ENCODE data around the gene NTN1. TPM values are rescaled to one million over a fixed set of nuclear protein-coding genes. Genes with fewer than 3 reads are reported as not detected.

The NTN1 gene
- polyA plus RNA-seq, 1 donor from 2014 or later = 16.2 TPM

GRCh38 chr17:9188367-9188766 is 167.1 kb downstream of the NTN1 start:
- no peaks in the 10 kb centered on the region for H4K20me1 ChIP-seq (ENCODE audit: insufficient read depth)
- no peaks in the 10 kb centered on the region for H3K9me3 ChIP-seq (ENCODE audit: low read length)
- H3K9me2 ChIP-seq (ENCODE audit: insufficient read depth, low read length) = no peaks in the 10 kb centered on the region
- H3K27ac ChIP-seq (ENCODE audit: low read length) = no peak overlapping the region
- H2AFZ ChIP-seq (ENCODE audit: low read depth, low read length) = no peak overlapping the region
- H3K9ac ChIP-seq (ENCODE audit: low read length) = no peak overlapping the region
- H3K4me2 ChIP-seq (ENCODE audit: low read length) = no peak overlapping the region
- no peak for TF ChIP-seq TAF1 (IDR thresholded peaks at IDR 0.05; ENCODE audit: low read depth)
- TF ChIP-seq RAD21 (conservative IDR thresholded peaks at IDR 0.05) = no peak
- no peak for TF ChIP-seq EP300 (conservative IDR thresholded peaks at IDR 0.05; ENCODE audit: poor library complexity, severe bottlenecking)
- TF ChIP-seq POLR2AphosphoS5 (IDR thresholded peaks at IDR 0.05) = no peak
- no peak for TF ChIP-seq EZH2 (IDR thresholded peaks at IDR 0.05; ENCODE audit: borderline replicate concordance, insufficient read depth, low read length, poor library complexity, severe bottlenecking)
- TF ChIP-seq SMC3 (conservative IDR thresholded peaks at IDR 0.05; ENCODE audit: poor library complexity) = no peak
- TF ChIP-seq CTCF (IDR thresholded peaks at IDR 0.05; ENCODE audit: poor library complexity, severe bottlenecking) = no peak
- no peak for TF ChIP-seq MXI1 (conservative IDR thresholded peaks at IDR 0.05; ENCODE audit: poor library complexity, severe bottlenecking)
- no peak for TF ChIP-seq REST (IDR thresholded peaks at IDR 0.05; ENCODE audit: borderline replicate concordance)
- H3K4me3 ChIP-seq (ENCODE audit: low read length) = no peak overlapping the region
- no peaks in the 10 kb centered on the region for H3K79me2 ChIP-seq (replicated peaks; ENCODE audit: insufficient read depth, low read length)
- no peaks in the 10 kb centered on the region for H3K27me3 ChIP-seq (ENCODE audit: insufficient read depth, low read depth, low read length)
- no peaks in the 10 kb centered on the region for H3K36me3 ChIP-seq (ENCODE audit: insufficient read depth, low read length)
- H3F3A ChIP-seq (ENCODE audit: insufficient read depth, low read length, poor library complexity, severe bottlenecking) = no peaks in the 10 kb centered on the region

DNA sequence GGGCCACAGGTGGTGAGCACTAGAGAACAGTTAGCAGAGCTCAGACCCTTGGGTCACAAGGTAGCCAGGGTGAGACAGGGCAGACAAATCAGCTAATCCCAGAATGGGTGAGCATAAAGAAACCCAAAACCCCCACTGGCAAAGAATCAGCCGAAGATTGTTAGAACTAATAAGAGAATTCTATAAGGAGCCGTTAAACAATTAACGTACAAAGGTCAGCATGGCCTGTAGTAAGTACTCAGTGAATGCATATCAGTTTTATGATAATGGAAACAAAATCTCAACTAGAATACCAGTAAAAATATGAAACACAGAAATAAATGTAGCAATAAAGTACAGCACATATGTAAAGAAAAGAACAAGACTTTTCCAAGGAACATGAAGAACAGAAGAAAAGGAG is 168.6 kb downstream of the NTN1 start:
- no peaks in the 10 kb centered on the region for H4K20me1 ChIP-seq (ENCODE audit: insufficient read depth)
- H3K9ac ChIP-seq (ENCODE audit: low read length) = no peak overlapping the region
- no peaks in the 10 kb centered on the region for H3K27me3 ChIP-seq (ENCODE audit: insufficient read depth, low read depth, low read length)
- no peaks in the 10 kb centered on the region for H3K9me2 ChIP-seq (ENCODE audit: insufficient read depth, low read length)
- no peak overlapping the region for H3K27ac ChIP-seq (ENCODE audit: low read length)
- no peak overlapping the region for H3K4me3 ChIP-seq (ENCODE audit: low read length)
- H3K4me2 ChIP-seq (ENCODE audit: low read length) = no peak overlapping the region
- no peak for TF ChIP-seq MXI1 (conservative IDR thresholded peaks at IDR 0.05; ENCODE audit: poor library complexity, severe bottlenecking)
- TF ChIP-seq CTCF (IDR thresholded peaks at IDR 0.05; ENCODE audit: poor library complexity, severe bottlenecking) = no peak
- no peak for TF ChIP-seq RAD21 (conservative IDR thresholded peaks at IDR 0.05)
- TF ChIP-seq SMC3 (conservative IDR thresholded peaks at IDR 0.05; ENCODE audit: poor library complexity) = no peak
- TF ChIP-seq EP300 (conservative IDR thresholded peaks at IDR 0.05; ENCODE audit: poor library complexity, severe bottlenecking) = no peak
- no peak for TF ChIP-seq REST (IDR thresholded peaks at IDR 0.05; ENCODE audit: borderline replicate concordance)
- TF ChIP-seq EZH2 (IDR thresholded peaks at IDR 0.05; ENCODE audit: borderline replicate concordance, insufficient read depth, low read length, poor library complexity, severe bottlenecking) = no peak
- no peak for TF ChIP-seq POLR2AphosphoS5 (IDR thresholded peaks at IDR 0.05)
- TF ChIP-seq TAF1 (IDR thresholded peaks at IDR 0.05; ENCODE audit: low read depth) = no peak
- no peak overlapping the region for H2AFZ ChIP-seq (ENCODE audit: low read depth, low read length)
- no peaks in the 10 kb centered on the region for H3K79me2 ChIP-seq (replicated peaks; ENCODE audit: insufficient read depth, low read length)
- H3K36me3 ChIP-seq (ENCODE audit: insufficient read depth, low read length) = no peaks in the 10 kb centered on the region
- no peaks in the 10 kb centered on the region for H3F3A ChIP-seq (ENCODE audit: insufficient read depth, low read length, poor library complexity, severe bottlenecking)
- no peaks in the 10 kb centered on the region for H3K9me3 ChIP-seq (ENCODE audit: low read length)

Measured in neural cell (in vitro differentiated cells).